Measurements from ENCODE around the gene SIK3.
"Not testable (repeated sequence)": the region's sequence is repeated elsewhere in the genome, so short reads cannot be mapped to it uniquely, and the experiment has no call there.

SIK3 gene

GRCh38 chr11:117127171-117127901 lies 29.1 kb upstream of the SIK3 start:
- DNase-seq (no peak), ATAC-seq (replicated peaks) (no peak)
- peaks cover 0 to 18% of the 10 kb centered on the region in 2 donors for H3K27me3 Mint-ChIP-seq
- H3K9me3 Mint-ChIP-seq = no peaks in the 10 kb centered on the region
- H3K36me3 Mint-ChIP-seq (ENCODE audit: insufficient read depth) = no peaks in the 10 kb centered on the region
- H3K27ac Mint-ChIP-seq = no peak overlapping the region
- H3K4me3 Mint-ChIP-seq = no peak overlapping the region
- no peaks in the 10 kb centered on the region for H3K4me1 Mint-ChIP-seq (ENCODE audit: low read depth in 2 of 2)

- ATAC-seq (replicated peaks) (no peak), DNase-seq (no peak)
- Mint-ChIP-seq H3K4me1 (ENCODE audit: low read depth in 2 of 2) (no peaks in the 10 kb centered on the region), H3K27me3 (peaks cover 0 to 18% of the 10 kb centered on the region in 2 donors), H3K9me3 (no peaks in the 10 kb centered on the region), H3K27ac (no peak overlapping the region), H3K36me3 (ENCODE audit: insufficient read depth) (no peaks in the 10 kb centered on the region), H3K4me3 (no peak overlapping the region)
Observed at GRCh38 chr11:117126223-117126965, 28.2 kb upstream of the SIK3 start.

- DNase-seq = no peak
- no peaks in the 10 kb centered on the region for H3K4me1 Mint-ChIP-seq (ENCODE audit: low read depth in 2 of 2)
- no peak overlapping the region for H3K27ac Mint-ChIP-seq
- H3K36me3 Mint-ChIP-seq (ENCODE audit: insufficient read depth) = peaks cover 3% of the 10 kb centered on the region
- no peaks in the 10 kb centered on the region for H3K9me3 Mint-ChIP-seq
- no peak for ATAC-seq (replicated peaks)
- H3K4me3 Mint-ChIP-seq = no peak overlapping the region
- H3K27me3 Mint-ChIP-seq = peaks cover 0 to 18% of the 10 kb centered on the region in 2 donors
Observed at GRCh38 chr11:117122556-117122955, 24.3 kb upstream of the SIK3 start.

GRCh38 chr11:117121176-117121575 lies 22.9 kb upstream of the SIK3 start:
- no peak overlapping the region for H3K4me3 Mint-ChIP-seq
- peaks cover 0 to 18% of the 10 kb centered on the region in 2 donors for H3K27me3 Mint-ChIP-seq
- ATAC-seq (replicated peaks) = no peak
- no peak overlapping the region for H3K27ac Mint-ChIP-seq
- DNase-seq = no peak
- H3K36me3 Mint-ChIP-seq (ENCODE audit: insufficient read depth) = peaks cover 3% of the 10 kb centered on the region
- H3K4me1 Mint-ChIP-seq (ENCODE audit: low read depth in 2 of 2) = no peaks in the 10 kb centered on the region
- H3K9me3 Mint-ChIP-seq = no peaks in the 10 kb centered on the region

- ATAC-seq (replicated peaks) (no peak), DNase-seq (no peak)
- peaks cover 3% of the 10 kb centered on the region for H3K36me3 Mint-ChIP-seq (ENCODE audit: insufficient read depth)
- H3K4me1 Mint-ChIP-seq (ENCODE audit: low read depth in 2 of 2) = no peaks in the 10 kb centered on the region
- no peak overlapping the region for H3K27ac Mint-ChIP-seq
- no peaks in the 10 kb centered on the region for H3K9me3 Mint-ChIP-seq
- no peak overlapping the region for H3K4me3 Mint-ChIP-seq
- H3K27me3 Mint-ChIP-seq = peaks cover 0 to 1% of the 10 kb centered on the region in 2 donors
Observed at GRCh38 chr11:117117681-117118080, 19.5 kb upstream of the SIK3 start.

GRCh38 chr11:117112939-117113338 lies 14.7 kb upstream of the SIK3 start:
- H3K9me3 Mint-ChIP-seq; H3K27ac Mint-ChIP-seq; H3K4me3 Mint-ChIP-seq; H3K36me3 Mint-ChIP-seq (ENCODE audit: insufficient read depth); DNase-seq; H3K4me1 Mint-ChIP-seq (ENCODE audit: low read depth in 2 of 2); H3K27me3 Mint-ChIP-seq; ATAC-seq (replicated peaks): not testable (repeated sequence)

- H3K27ac Mint-ChIP-seq; H3K36me3 Mint-ChIP-seq (ENCODE audit: insufficient read depth); H3K27me3 Mint-ChIP-seq; H3K9me3 Mint-ChIP-seq; H3K4me1 Mint-ChIP-seq (ENCODE audit: low read depth in 2 of 2); H3K4me3 Mint-ChIP-seq; ATAC-seq (replicated peaks); DNase-seq: not testable (repeated sequence)
Observed at GRCh38 chr11:117112497-117112896, 14.3 kb upstream of the SIK3 start.

- no peak for ATAC-seq (replicated peaks)
- DNase-seq = no peak
- Mint-ChIP-seq H3K4me3 (no peak overlapping the region), H3K4me1 (ENCODE audit: low read depth in 2 of 2) (peaks cover 0 to 4% of the 10 kb centered on the region in 2 donors), H3K27me3 (no peaks in the 10 kb centered on the region), H3K9me3 (no peaks in the 10 kb centered on the region), H3K36me3 (ENCODE audit: insufficient read depth) (no peaks in the 10 kb centered on the region), H3K27ac (no peak overlapping the region)
Observed at GRCh38 chr11:117110294-117110950, 12.2 kb upstream of the SIK3 start.

GRCh38 chr11:117107701-117108590 lies 9.7 kb upstream of the SIK3 start:
- Mint-ChIP-seq H3K36me3 (ENCODE audit: insufficient read depth) (no peaks in the 10 kb centered on the region), H3K4me1 (ENCODE audit: low read depth in 2 of 2) (peaks cover 0 to 4% of the 10 kb centered on the region in 2 donors)

GRCh38 chr11:117100556-117100955 lies 2.3 kb upstream of the SIK3 start:
- H3K27ac Mint-ChIP-seq = peak overlapping the region; percentile 93 to 99
- no peaks in the 10 kb centered on the region for H3K9me3 Mint-ChIP-seq
- DNase-seq = no peak
- peak overlapping the region in 1 of 2 donors; percentile 88 for H3K4me3 Mint-ChIP-seq
- ATAC-seq (replicated peaks) = peak; percentile 12
- H3K4me1 Mint-ChIP-seq (ENCODE audit: low read depth in 2 of 2) = peaks cover 29 to 35% of the 10 kb centered on the region in 2 donors
- H3K27me3 Mint-ChIP-seq = no peaks in the 10 kb centered on the region
- H3K36me3 Mint-ChIP-seq (ENCODE audit: insufficient read depth) = peaks cover 40% of the 10 kb centered on the region

More at GRCh38 chr11:117107701-117108590, 9.7 kb upstream of the SIK3 start:
- Mint-ChIP-seq H3K9me3 (no peaks in the 10 kb centered on the region), H3K4me3 (no peak overlapping the region), H3K27ac (no peak overlapping the region), H3K27me3 (no peaks in the 10 kb centered on the region)
- DNase-seq = no peak
- ATAC-seq (replicated peaks) = no peak

- H3K9me3 Mint-ChIP-seq = no peaks in the 10 kb centered on the region
- peaks cover 48% of the 10 kb centered on the region for H3K36me3 Mint-ChIP-seq (ENCODE audit: insufficient read depth)
- DNase-seq = no peak
- no peaks in the 10 kb centered on the region for H3K27me3 Mint-ChIP-seq
- H3K4me3 Mint-ChIP-seq = peak overlapping the region in 1 of 2 donors; percentile 88
- ATAC-seq (replicated peaks) = no peak
- H3K4me1 Mint-ChIP-seq (ENCODE audit: low read depth in 2 of 2) = peaks cover 38 to 43% of the 10 kb centered on the region in 2 donors
- peak overlapping the region; percentile 93 to 99 for H3K27ac Mint-ChIP-seq
Observed at GRCh38 chr11:117099696-117100095, 1.5 kb upstream of the SIK3 start.

GRCh38 chr11:117097389-117098268 lies 599 bp downstream of the SIK3 start:
- no peaks in the 10 kb centered on the region for H3K9me3 Mint-ChIP-seq
- peak; percentile 17 to 41 (median 19) for DNase-seq
- peaks cover 56 to 58% of the 10 kb centered on the region in 2 donors for H3K4me1 Mint-ChIP-seq (ENCODE audit: low read depth in 2 of 2)
- H3K27me3 Mint-ChIP-seq = no peaks in the 10 kb centered on the region
- peak overlapping the region; percentile 88 to 98 for H3K4me3 Mint-ChIP-seq
- ATAC-seq (replicated peaks) = peak; percentile 3
- peak overlapping the region; percentile 93 to 99 for H3K27ac Mint-ChIP-seq
- peaks cover 64% of the 10 kb centered on the region for H3K36me3 Mint-ChIP-seq (ENCODE audit: insufficient read depth)

Data from effector memory CD8-positive, alpha-beta T cell (primary cell).